Activated CD4-positive, alpha-beta T cell treated with anti-CD3 and anti-CD28 coated beads, Interleukin-2, Interleukin-4, amounts not matched to agents 100 ng/mL and 50 ng/mL, durations not matched to agents 16 hours and 8 hours (primary cell): ENCODE data around the gene TMC6.
"Not testable (repeated sequence)": the region's sequence is repeated elsewhere in the genome, so short reads cannot be mapped to it uniquely, and the experiment has no call there.

Experiments
- DNase-seq: peaks from one replicate; pipeline ENCODE4 v3.0.0-alpha.2; 2020; ENCODE audit warnings: low spot score

Gene TMC6

GRCh38 chr17:78154903-78155811, 26.6 kb upstream of the TMC6 start:
- DNase-seq, result peak; percentile 39

- no peak for DNase-seq
These were observed 23.0 kb upstream of the TMC6 start for GRCh38 chr17:78151514-78152008.

DNA sequence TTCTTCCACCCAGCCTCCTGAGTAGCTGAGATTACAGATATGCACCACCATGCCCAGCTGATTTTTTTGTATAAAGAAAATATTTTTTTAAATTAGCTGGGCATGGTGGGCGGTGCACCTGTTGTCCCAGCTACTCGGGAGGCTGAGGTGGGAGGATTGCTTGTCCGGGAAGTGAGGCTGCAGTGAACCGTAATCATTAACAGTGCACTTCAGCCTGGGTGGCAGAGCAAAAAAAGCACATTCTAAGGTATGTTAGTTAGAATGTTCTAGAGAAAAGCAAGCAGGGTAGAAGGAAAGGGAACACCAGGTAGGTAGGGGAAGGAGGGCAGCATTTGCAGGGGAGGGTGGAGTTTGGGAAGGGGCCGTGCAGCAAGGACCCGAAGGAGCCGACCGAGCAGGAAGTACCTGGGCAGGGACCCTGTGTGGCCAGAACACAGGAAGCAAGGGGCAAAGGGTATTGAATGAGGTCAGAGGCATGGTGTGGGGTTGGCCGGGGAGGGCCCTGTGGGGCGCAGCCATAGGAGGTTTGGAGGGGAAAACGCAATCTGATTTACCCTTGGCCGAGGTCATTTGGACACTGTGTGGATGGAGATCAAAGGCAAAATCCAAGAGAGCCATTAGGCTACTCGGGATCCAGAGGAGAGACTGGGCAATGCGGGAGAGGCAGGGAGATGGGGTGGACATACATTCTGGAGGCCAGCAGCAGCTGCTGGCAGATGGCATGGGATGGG, 19.9 kb upstream of the TMC6 start:
- no peak for DNase-seq

DNA sequence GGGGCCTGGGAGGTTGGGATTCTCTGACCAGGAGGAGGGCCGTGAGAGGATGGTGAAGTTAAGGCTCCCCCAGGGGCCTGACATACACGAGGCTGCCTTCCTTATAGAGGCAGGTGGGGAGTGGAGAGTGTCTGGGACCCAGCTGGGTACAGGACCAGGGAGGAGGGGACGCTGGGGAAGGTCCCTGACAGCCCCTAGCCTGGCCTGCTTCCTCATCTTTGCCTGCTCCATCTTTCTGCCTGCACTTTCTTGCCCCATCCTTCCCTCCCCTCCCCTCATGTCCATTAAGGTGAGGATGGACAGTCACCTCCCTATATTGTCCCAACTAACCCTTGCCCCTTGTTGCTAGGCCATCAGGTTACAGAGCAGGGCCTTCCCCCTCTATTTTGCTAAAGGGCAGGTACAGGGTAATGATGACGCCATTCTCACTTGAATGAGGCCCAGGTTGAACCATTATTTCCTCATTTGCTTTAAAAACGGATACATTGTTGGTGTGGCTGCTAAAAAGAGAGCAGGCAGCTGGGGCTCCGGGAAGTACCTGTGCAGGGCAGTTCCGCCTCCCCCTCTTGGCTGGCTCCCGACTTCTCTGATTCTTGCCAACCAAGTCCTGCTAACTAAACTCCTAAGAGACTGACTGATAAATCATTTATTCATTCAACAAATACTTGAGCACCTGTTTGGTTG, 18.9 kb upstream of the TMC6 start:
- DNase-seq, result no peak

GRCh38 chr17:78146881-78147280, 18.3 kb upstream of the TMC6 start:
- no peak for DNase-seq

DNA sequence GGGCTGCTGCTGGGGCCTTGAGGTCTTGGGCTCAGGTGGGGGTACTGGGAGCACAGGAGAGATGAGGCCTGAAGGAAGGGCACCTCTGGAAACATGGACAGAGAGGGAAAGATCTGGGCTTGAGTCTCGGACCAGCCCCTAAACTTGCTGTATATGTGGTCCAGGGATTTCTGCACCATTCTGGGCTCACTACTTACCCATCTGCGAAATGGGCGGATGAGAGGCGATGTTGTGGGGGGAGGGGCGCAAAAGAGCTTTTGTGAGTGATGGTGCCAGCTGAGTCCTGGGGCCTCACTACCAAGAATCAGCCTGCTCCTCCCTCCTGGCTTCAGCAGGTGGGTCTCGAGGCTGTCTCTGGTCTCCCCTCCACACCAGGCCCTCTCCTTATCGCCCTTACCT, 17.9 kb upstream of the TMC6 start:
- DNase-seq, result no peak

DNA sequence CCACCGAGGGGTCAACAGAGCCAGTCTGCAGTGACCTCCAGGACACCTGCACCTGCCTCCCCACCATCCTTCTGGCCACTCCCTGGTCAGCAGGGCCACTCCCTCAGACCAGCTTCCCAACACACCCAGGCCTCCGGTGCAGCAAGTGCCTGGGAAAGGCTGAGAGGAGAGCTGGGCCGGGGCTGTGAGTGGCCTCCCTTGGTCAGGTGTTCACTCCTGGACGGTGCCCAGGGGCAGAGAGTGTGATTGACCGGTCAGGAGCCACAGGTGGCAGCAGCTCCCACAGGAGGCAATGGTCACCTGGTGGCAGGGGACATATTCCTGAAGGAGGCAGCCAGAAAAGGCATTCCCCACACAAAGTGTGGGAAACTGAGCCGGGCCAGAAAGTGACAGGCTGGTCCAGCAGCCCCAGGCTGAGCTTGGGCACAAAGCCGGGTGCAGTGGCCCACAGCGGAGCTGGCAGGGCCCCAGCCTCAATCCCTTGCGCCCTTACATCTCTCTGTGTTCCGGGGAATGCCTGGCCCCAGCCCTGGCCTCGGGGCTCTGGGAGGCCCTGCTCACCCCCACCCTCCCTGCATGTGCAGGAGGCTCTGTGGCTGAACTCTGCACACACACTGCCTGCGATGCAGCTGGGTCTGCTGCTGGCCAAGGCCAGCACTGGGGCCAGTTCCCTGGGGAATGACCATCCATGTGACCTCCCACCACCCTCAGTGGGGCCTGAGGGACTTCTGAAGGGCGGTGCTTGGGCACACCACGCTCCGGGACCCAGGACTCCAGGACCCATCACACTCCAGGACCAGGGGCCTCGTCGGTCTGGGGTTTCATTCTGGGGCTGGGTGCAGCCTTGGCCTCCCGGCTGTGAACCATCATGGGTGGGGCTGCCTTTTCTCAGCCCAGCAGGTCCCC, 16.4 kb upstream of the TMC6 start:
- DNase-seq, result no peak

DNA sequence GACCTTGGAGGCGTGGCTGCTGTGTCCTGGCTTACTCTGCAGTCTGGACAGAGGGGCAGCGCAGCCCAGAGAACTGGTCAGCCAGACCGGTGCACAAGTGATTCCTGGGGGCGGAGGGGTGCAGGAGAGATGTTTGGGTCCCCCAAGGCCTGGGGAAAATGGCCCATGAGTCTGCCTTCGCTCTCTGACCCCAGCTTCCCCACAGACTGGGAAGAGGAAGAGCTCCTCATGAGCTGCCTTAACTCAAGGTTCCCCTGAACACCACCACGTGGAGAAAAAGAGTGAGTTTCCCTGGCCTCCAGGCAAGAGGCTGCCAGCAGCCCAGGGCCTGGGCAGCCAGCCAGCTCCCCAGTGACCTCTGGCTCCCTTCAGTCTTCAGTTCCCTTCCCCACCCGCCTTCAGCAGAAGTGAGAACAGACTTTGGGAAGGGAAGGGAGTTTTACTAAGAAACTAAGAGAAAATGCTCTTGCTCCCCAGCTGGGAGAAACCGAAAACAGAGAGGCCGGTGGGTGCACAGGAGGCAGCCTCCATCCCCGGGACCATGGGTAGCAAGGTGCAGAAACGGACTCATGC, 15.7 kb upstream of the TMC6 start:
- no peak for DNase-seq

DNA sequence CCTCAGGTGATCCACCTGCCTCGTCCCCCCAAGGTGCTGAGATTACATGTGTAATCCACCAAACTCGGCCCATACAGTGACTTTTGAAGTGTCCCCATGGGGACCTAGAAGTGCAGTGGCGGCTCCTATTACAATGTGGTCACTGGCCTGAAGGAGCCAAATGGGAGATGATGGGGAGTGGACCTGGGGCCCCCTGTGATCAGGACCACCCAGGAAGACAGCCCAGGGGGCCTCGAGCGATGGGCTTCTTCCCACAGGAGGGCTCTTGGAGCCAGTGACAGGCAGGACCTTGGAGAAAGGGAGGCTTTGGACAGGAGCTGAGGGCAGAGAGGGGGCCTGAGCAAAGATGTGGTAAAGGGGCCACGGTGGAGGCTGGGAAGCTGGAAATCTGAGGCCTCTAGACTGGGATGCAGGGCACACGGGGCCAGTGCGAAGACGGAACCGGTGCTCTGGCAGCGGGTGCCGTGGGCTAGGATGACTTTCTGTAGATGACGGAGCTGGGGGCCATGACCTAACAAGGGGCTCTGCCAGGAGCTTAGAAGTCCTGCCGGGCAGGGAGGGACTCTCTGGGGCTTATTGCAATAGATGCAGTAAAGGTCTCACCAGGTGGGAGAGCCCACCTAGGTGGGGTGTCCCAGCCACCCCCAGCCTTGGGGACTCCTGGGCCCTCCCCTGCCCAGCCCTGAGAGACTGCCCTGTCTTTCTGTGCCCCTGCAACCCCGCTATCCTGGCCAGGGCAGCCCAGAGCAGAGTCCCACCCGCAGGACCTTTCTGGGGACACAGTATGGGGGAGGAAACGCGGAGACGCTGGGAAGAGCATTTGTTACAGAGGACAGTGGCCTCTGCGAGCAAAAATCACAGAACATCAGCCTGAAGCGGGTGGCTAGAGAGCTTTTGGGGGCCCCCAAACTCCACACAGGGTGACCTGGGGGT, 14.9 kb upstream of the TMC6 start:
- DNase-seq, result no peak

DNA sequence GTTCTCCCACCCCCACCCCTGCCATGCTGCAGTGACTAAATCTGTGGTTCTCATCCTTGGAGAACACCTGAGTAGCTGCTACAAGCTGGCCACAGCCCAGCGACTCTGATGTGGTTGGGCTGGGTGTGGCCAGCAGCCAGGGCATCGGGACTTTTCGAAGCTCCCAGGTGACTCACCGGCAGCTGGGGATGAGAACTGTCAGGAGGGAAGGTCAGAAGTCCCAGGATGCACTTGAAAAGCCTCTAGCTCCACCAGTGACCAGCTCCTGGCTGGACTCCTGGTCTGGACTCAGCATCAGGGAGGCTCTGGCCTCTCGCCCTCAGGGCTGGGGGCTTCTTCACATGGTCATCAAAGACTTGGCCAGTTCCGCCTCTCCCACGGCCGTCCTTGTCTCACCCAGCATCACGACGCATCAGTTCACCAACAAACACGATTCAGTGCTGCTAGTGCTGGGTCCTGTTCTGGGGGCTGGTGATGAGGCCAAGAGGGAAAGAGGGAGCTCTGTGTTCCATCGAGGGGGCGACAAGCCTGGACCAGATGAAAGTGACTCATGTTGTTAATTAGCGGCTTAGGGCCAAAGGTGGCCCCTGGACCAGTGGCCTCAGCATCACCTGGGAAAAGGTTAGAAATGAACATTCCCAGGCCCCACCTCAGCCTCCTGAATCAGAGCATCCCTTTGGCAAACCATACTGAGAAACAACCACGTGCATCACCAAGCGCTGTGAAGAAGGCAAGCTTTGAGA, 13.7 kb upstream of the TMC6 start:
- no peak for DNase-seq

DNA sequence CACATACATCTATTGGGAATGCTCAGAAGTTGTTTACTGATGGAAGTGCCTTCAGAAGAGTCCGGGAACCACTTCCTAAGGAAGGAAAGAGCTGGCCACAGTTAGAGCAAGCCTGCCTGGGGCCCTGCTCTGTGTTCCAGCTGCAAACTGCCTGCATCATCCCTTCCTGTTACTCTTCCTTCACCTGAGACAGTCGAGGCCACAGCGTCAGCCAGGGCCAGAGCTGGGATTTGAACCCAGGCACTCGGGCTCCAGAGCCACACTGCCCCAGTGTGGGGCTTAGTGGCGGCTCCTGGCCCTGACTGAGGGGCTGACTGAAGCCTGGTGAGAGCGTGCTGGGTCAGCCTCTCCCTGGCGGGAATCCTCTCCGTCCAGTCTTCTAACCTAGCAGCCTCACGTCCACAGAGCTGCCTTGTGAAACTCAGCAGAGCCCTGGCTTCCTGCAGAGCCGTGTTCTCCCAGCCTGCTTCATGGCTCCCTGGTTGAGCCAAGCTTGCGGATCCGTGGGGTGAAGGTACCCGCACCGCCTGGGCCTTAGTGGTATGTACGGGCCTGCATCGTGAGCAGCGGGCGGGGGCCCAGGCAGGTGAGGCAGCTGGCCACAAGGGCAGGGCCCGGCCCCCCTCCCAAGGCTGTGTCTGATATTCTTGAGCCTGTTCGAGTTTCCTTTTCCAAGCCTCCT, 13.0 kb upstream of the TMC6 start:
- DNase-seq, result no peak

DNA sequence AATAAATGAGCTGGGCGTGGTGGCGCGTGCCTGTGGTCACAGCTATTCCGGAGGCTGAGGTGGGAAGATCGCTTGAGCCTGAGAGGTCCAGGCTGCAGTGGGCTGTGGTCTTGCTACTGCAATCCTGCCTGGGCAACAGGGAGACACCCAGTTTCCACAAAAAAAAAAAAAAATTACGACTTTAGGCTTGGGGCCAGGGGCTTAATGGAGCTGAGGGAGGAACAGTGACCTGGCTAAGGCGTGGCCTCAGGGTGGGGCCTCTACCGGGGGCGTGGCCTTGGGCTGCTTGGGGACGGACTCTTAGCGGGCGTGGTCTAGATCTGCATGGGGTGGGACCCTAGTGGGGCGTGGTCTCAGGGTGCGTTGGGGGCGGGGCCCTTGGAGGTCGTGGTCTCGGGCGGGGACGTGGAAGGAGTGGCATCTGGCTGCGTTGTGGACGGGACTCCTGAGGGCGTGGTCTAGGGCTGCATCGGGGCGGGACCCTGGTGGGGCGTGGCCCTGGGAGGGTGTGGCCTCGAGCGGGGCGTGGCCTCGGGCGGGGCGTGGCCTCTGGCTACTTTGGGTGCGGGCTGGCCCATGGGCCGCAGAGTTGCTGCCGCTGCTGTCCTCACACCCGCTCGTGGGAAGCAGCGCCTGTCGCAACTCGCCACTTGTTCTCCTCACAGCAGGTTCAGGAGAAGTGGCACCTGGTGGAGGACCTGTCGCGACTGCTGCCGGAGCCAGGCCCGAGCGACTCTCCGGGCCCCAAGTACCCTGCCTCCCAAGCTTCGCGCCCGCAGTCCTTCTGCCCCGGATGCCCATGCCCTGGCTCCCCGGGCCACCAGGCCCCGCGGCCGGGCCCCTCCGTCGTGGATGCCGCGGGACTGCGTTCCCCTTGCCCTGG, 11.9 kb upstream of the TMC6 start:
- DNase-seq, result peak; percentile 99

GRCh38 chr17:78139861-78140168, 11.3 kb upstream of the TMC6 start:
- DNase-seq, result not testable (repeated sequence)

GRCh38 chr17:78138204-78139060, 9.9 kb upstream of the TMC6 start:
- no peak for DNase-seq

DNA sequence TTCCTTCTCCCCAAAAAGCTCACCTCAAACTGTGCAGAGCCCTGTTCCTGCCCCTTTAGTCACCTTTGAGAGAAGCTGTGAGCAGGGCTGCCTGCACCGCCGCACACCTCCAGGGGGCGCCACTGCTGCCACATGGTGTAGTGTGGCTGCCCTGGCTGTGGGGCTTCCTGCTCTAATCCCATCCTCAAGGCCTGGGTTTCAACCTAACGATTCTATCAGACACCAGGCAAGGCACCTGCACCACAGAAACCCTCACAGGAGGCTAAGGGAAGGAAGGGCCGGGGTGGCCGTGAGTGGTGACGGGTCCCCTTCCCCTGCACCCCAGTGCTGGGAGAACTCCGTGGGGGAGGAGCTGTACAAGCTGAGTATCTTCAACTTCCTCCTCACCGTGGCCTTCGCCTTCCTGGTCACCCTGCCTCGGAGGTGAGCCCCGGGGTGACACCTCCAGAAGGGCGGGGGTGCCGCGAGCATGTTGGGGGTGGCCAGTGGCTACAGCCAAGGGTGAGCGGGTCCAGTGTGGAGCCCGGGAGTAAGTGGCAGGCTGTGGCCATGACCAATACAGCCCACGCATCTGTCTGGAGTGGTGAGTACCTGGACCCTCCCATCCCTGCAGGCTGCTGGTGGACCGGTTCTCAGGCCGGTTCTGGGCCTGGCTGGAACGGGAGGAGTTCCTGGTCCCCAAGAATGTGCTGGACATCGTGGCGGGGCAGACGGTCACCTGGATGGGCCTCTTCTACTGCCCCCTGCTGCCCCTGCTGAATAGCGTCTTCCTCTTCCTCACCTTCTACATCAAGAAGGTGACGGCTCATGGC, 9.0 kb upstream of the TMC6 start:
- DNase-seq, result peak; percentile 67
